T-helper 2 cell treated with Interferon-gamma antibody and Interleukin-4, amounts not matched to agents 100 ng/mL and 5 ng/mL, for 36 hours (primary cell): Measurements from ENCODE around the gene CFAP99. TPM values are rescaled to one million over a fixed set of nuclear protein-coding genes. Genes with fewer than 3 reads are reported as not detected.
"Not testable (repeated sequence)": the region's sequence is repeated elsewhere in the genome, so short reads cannot be mapped to it uniquely, and the experiment has no call there.

Source experiments
- intact Hi-C: fragments of 100-400 bp; cut with micrococcal nuclease; formaldehyde crosslinking; loops from one replicate; pipeline ENCODE4 v1.15.1; 2023
- total RNA-seq: library from RNA; stranded (reverse); gene quantifications from 2 replicates; pipeline ENCODE4 v1.2.3, GENCODE V29; 2022

Gene CFAP99
- total RNA-seq, 1 donor from 2014 or later, result not detected

DNA sequence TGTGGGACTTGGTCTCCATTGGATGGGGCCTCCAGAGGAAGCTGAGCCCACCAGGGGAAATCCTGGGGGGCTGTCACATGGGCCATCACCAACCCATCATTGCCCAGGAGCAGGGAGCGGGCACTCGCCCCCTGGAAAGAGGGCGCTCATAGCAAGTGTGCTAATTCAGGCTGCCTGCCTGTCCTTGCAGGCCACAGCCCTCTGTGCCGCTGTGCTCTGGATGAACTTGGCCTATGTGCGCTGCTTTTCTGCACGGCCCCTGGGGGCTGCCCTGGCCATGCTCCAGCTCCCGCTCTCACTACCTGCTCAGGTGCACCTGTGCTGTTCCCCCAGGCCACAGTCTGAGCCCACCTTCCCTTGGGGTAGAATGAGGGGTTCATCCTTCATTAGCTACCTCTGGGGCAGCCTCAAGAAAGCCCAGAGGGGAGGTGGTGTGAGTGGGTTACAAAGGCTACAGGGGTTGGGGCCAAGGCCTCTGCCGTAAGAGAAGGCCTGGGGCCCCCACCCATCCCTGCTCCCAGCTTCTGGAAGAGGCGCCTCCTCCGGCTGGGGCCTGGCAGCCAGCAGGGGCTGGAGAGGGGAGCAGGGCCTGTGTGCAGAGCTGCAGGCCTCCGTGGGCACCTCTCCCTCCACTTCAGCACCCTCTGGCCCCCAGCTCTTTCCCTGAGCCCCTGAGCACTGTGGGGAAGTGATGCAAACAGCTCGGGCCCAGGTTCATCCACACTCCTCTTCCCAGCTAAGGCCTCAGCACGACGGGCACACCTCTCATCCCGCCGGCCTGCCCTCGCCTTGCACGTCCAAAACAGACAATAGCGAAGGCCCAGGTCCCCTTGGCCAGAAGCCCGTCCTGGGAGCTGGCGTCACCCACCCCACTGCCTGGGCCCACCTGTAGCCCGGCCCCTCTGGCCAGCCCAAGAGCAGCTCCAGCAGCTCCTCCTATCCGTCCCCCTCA, 8.9 kb downstream of the CFAP99 start:
- intact Hi-C loops, result no loop called here

- intact Hi-C loops, result no loop called here
Observed at GRCh38 chr4:2428496-2429213, 9.9 kb downstream of the CFAP99 start.

DNA sequence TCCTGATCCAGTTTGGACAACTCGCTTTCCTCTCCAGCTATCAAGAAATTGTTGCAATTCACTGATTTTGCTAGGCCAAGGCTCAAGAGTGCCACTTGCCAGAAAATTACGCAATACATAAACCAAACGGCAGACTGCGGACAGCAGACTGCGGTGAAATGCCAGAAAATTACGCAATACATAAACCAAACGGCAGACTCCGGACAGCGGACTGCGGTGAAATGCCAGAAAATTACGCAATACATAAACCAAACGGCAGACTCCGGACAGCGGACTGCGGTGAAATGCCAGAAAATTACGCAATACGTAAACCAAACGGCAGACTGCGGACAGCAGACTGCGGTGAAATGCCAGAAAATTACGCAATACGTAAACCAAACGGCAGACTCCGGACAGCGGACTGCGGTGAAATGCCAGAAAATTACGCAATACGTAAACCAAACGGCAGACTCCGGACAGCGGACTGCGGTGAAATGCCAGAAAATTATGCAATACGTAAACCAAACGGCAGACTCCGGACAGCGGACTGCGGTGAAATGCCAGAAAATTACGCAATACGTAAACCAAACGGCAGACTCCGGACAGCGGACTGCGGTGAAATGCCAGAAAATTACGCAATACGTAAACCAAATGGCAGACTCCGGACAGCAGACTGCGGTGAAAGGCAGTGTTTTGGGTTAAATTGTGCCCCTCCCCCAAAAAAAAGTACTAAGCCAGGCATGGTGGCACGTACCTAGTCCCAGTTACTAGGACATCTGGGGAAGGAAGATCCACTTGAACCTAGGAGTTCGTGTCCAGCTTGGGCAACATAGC, 11.4 kb downstream of the CFAP99 start:
- intact Hi-C loops, result not testable (repeated sequence)

- intact Hi-C loops, result no loop called here
Observed at GRCh38 chr4:2432004-2432403, 13.2 kb downstream of the CFAP99 start.

DNA sequence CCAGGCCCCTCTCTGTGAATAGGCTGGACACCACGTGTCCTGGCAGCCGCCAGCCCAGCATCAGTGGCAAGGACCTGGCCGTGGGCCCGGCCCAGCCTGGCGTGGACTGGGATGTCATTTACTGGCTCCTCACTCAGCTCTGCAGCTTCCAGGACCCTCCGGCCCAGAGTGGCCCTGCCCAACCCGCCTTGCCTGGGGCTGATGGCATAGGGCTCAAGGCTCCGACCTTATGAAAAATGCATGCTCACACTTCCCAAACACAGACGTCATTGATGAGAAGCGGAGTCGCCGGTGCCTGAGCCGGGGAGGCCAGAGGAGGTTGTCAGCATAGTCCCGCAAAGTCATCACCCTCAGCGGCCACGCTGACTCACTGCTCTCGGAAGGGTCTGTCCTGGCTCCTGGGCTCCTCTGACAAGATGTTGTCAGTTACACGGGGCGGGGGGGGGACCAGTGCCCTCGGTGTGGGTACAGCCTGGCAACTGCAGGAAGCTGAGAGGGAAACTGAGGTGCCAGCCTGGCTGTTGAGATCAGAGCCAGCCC, 14.3 kb downstream of the CFAP99 start:
- intact Hi-C loops, result no loop called here

DNA sequence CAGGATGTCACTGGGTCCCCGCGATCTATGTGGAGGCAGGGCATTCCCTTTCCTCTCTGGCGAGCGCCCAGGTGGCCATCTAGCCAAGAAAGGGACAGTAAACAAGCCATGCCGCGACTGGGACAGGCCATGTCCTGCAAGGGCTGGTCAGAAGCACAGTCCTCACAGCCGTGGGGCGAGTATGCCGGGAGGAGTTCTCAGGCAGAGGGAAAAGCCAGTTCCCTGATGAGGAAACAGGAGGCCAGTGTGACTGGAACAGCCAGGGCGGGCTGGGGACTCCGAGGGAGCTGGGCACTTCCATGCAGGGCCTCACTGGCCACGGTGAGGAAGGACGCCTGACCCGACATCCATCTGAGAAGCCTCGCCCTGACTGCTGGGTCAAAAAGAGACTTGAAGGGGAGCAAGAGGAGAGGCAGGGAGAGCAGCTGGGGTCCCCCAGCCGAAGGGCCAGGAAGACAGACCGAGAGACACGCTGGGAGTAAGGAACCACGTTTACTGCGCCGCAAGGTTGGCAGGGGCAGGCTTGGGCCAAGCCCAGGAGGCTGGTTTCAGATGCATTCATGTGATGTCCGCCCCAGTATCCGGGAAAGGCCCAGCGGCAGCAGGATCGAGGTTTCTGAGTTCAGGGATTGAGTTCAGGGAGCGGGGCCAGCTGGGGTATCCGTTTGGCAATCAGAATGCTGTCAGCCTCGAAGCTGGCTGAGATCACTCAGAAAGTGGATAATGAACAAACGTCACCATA, 15.0 kb downstream of the CFAP99 start:
- intact Hi-C loops, result no loop called here

DNA sequence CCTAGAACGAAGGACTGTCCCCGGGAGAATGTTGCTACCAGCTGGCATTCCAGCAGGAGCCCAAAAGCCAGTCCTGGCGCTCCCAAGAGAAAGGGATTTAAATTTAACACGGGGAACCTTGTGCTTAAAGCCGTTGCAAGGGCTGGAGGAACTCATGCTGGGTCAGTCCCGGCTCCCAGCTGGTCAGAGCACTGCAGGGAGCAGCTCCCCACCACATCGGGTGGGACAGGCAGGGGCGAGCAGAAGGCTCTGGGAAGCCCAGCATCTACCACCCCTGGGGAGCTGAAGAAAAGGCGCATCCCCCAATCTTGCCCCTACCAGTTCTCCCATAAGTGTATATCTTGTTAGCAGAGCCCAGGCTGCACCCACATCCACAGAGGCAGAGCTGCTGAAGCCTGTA, 15.7 kb downstream of the CFAP99 start:
- intact Hi-C loops, result no loop called here

GRCh38 chr4:2436301-2436700, 17.5 kb downstream of the CFAP99 start:
- intact Hi-C loops, result no loop called here

GRCh38 chr4:2436761-2437474, 18.2 kb downstream of the CFAP99 start:
- intact Hi-C loops, result no loop called here

- intact Hi-C loops, result no loop called here
Observed at GRCh38 chr4:2437475-2438215, 18.9 kb downstream of the CFAP99 start.

GRCh38 chr4:2438822-2439718, 20.3 kb downstream of the CFAP99 start:
- intact Hi-C loops, result no loop called here

GRCh38 chr4:2441393-2442174, 22.8 kb downstream of the CFAP99 start:
- intact Hi-C loops, result loop anchor here (1.0 kb wide), 1 partner anchor 221 kb away; no protein-coding TSS in a partner anchor

DNA sequence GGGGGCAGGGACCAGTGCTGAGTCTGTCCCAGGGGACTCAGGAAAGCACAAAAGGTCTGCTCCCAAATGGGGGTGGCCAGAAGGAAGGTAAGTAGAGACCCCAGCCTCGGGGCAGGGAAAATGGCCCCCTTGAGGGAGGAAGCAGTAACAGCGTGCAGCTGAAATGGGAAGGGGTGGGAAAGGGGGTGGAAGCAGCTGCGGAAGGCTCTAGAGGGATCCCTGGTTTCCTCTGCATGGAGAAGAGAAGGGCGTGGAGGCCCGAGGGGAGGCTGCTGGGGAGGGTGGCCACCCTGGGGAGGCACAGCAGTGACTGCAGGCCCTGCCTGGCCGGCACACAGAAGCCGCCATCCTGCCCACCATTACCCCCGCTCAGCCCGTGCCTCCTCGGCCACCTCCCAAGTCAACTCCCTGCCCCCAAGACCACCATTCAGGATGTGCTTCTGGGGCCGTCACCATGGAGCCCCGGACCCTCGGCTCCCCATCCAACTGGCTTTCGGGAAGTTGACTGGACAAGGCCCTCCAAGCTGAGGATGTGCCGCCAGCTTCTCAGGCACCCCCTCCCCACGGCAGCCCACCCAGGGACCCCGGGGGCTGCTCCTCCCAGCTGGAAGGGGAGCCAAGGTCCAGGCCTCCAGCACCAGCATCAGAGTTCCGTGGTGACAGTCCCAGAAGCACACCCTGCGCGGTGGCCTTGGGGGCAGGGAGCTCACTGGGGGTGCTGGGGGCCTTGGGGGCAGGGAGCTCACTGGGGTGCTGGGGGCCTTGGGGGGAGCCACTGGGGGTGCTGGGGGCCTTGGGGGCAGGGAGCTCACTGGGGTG, 23.6 kb downstream of the CFAP99 start:
- intact Hi-C loops, result no loop called here

DNA sequence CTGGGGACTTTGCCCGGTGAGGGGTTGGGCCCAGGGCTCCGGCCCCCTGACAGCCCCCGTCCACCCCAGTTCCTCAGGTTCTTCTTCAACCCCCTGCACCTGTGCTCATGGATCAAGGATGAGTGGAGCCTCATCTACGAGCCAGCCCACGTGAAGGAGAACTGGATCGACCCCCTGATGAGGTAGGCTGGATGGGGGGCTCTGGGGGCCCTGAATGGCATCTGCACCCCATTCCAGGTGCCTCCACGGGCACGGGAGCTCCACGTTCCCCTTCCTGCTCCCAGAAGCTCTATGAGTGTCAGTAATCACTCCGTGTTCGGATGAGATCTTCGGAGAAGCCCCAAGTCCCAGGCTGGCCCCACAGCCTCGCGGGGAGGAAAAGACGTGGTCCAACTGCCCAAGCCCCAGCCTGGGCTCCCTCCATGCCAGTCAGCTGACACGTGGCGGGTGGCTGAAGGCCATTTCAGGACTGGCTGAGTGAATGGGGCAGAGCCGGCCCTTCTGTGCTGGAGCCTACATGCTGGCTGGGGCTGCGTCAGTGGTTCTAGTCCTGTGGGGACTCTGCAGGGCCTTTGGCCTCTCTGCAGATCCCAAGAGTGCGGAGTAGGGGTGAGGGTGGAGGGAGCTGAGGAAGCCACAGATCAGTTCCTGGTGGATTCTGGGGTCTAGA, 24.4 kb downstream of the CFAP99 start:
- intact Hi-C loops, result no loop called here

GRCh38 chr4:2443956-2444740, 25.4 kb downstream of the CFAP99 start:
- intact Hi-C loops, result no loop called here
